CD4-positive, alpha-beta T cell treated with Interferon alpha-2 for 1 hour (primary cell): ENCODE results near the gene NOTCH1.

Source experiments
- DNase-seq, 2 donors: peaks; one replicate each; pipeline ENCODE4 v3.0.0-alpha.2; 2020 to 2022

The NOTCH1 gene

GRCh38 chr9:136484153-136485048 is 61.4 kb downstream of the NOTCH1 start:
- no peak for DNase-seq

- peak; percentile 95 to 96 for DNase-seq
These were observed 62.2 kb downstream of the NOTCH1 start for GRCh38 chr9:136483589-136484152.

DNA sequence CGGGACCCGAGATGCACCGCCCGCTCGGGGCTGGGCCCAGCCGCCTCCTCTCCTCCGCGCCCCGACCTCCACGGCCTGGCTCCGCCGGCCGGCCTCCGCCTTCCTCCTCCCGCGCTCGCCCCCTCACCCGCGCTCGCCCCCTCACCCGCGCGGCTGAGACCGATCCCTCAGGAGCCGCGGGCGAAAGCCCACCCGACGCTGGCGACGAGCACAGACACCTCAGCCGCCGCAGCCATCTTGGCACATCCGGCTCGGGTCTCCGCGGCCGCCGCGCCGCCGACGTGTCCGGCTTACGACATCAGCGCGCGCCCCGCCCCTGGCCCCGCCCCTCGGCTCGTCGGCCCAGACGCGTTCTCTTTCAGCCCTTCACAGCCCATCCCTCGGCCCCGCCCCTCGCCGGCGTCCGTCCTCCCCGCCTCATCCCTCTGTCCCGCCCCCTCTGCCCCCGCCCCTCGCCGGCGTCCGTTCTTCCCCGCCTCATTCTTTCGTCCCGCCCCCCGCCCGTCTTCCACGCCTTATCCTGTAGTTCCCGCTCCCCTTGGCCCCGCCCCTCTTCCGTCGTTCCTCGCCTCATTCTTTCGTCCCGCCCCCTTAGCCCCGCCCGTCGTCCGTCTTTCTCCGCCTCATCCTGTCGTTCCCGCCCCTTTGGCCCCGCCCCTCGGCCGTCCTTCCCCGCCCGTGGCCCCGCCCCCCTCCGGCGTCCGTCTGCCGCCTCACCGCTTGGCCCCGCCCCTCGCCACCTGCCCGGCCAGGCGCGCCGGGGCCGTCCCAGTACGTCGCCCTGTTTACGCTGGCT is 62.9 kb downstream of the NOTCH1 start, which contains the start of gene SEC16A:
SEC16A (minus strand) TSS at position 248 of the 796 bp plus-strand sequence. CDS start 5,425 bp downstream, outside the sequence.
- DNase-seq = peak; percentile 99

- peak; percentile 74 to 76 for DNase-seq
These were observed 63.6 kb downstream of the NOTCH1 start for GRCh38 chr9:136482046-136482792.

DNA sequence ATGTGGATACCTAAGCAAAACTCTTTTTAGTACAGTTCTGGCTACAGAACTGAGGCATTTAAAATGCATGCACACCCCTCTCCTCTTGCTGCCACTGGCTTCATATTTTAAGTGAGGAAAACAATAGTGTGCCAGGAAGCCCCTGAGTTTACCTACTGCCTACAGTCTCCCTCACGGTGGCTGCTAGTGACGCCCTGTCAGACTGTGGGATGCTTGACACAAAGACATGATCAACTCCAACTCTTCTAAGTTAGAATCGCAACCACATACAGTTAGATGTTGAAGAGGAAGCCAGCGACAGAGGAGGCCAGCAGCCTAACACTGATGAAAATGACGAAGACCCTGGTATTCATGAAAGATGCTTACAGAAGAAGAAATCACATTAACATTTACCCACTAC is 64.3 kb downstream of the NOTCH1 start:
- no peak for DNase-seq

DNA sequence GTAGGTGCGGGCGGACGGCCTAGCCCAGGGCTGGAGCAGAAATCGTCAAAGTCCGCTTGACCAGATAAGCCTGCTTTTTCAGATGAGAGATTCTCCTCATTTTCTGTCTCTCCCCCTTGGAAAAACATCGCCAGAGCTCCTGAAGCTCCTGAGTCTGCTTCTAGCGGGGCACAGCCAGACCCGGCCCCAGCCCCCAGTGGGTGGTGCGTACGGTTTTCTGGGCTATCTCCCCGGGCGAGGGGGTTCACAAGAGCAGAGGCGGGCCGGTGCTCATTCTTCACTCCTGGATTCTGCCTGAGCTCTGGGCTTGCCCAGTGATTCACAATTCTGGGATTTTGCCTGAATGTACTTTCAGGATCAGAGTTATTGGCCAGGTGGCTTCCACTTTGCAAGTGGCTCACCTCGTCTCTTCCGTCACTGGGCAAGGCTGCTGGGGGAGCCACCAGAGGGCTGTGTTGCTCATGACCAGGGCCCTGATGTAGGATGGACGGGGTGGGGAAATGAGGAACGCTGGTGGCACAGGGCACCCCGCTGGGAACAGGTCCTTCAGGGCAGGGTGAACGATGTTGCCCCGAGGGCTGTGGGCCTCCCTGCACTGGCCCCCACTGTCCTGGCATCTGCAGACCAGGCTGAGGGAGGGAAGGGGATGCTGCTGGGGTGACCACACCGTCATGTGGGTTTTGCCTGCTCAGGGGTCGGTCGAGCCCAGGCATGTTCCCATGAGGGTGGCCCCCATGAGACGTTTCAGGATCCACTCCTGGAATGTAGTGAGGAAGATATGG is 69.3 kb downstream of the NOTCH1 start:
- DNase-seq = no peak

GRCh38 chr9:136474974-136475865 is 70.6 kb downstream of the NOTCH1 start:
- no peak for DNase-seq

DNA sequence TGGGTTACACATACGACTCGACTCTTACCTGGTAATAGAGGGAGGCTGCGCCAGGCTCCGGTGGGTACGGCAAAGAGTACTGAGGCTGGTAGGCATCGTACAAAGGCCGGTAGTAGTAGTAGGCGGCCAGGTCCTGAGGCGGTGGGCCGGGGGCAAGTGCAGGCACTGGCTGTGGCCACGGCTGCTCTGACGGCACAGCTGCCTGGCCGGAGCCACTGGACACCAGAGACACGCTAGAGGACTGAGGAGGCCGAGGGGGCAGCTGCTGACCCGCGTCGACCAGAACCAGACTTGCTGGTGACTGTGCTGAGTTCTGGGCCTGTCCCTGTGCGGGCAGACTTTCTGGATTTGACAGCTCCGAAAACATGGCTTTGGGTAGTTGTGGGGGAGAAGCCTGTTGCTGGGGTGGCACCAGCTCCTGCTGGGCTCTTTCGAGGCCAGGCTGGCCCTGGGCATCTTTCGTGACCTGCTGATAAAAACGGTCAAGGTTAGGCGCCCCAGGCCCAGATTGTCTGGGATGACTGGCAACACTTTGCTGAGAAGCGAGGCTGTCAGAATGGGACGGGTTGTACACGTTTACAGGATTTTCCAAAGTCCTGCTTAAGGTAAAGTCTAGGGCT is 71.7 kb downstream of the NOTCH1 start:
- DNase-seq = no peak

- DNase-seq = no peak
These were observed 72.5 kb downstream of the NOTCH1 start for GRCh38 chr9:136473354-136473721.

- DNase-seq = no peak
These were observed 73.1 kb downstream of the NOTCH1 start for GRCh38 chr9:136472640-136473353.

DNA sequence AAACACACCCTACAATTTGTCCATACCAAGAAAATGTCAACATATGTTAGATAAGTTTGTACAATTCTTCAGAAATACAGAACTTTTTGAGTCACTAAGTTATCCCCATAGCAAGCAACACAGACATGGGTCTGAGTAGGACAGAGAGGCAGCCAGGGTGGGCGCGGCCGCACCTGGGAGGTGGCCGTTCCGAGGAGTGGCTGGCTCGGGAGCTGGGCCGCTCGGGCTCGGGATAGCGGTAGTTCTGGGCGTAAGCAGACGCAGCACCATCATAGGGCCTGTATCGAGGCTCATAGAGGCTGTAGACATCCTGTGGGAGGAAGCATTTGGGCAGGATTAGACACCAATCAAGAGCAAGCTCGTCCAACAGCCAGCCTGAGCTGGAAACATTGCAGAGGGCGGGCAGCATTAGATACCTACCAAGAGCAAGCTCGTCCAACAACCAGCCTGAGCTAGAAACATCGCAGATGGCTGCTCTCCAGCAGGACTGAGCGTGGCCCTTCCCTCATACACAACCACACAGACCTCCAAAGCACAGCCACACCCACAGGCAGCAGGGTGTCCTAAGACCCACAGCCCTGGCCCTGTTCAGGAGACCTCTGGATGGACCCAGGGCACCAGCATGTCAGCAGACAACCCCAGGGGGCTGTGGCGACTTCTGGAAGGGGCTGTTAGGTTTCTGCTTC is 73.9 kb downstream of the NOTCH1 start:
- no peak for DNase-seq

- DNase-seq = no peak
These were observed 74.9 kb downstream of the NOTCH1 start for GRCh38 chr9:136470792-136471469.

GRCh38 chr9:136470356-136470755 is 75.5 kb downstream of the NOTCH1 start:
- DNase-seq = no peak

DNA sequence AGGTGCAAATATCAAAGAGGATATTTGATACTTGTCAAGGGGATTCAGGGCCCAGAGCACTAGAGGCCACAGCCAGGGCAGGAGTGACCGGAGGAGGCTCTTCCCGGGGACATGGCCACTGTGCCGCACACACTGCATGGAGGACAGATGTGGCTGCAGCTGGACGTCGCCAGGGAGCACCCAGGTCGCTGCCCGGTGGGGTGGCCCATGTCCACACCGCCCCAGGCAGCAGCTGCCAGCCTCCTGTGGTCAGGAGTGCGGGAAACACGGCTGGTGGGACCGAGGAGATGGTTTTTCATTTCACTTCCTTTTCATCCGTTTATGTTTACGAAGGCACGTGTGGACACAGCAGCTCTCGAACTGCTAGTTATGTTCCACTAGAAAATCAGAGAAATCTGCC is 78.1 kb downstream of the NOTCH1 start:
- DNase-seq = no peak

DNA sequence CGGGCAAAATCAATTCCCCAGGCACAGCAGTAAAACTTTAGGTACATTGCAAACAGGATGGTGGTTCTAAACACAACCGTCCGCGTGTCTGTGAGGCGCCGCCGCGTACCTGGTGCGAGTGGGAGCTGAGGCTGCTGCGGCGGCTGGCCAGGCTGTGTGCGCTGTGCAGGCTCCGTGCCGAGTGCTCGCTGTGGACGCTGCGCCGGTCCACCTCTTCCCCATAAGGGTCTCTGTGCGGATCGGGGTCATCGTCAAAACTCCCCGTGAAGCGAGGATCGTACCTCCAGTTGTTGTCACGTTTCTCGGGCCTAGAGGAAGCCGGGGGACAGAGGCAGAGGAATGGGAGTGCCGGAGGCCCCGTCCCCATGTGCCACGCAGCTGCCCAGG is 79.7 kb downstream of the NOTCH1 start:
- no peak for DNase-seq

DNA sequence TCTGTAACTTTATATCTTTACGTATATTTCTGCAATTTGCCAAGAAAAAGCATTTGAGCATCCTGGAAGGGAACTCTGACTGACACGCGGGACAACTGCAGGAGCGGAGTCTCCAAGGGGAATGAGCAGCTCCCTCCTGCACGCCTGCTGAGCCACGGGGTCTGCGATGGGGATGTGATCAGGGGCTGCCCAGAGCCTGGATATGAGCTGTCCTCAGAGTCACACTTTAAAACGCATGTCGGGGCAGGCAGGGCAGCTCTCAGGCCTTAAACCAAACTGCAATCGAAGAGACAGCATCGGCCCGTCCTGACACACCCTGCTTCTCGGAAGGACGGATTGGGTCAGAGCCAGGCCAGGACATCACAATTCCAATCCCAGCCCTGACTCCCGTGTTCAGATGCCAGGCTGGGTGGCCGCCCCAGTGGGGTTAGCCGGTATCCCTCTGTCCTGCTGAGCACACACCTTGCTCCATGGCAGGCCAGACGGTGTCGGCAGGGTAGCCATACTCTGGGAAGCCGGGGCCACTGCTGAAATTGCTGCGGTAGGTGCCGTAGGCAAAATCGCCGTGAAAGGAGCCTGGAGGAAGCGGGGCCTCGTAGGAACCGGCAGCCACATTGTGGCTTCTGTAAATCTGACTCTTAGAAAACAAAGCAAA is 80.2 kb downstream of the NOTCH1 start:
- DNase-seq = no peak

GRCh38 chr9:136464241-136464640 is 81.6 kb downstream of the NOTCH1 start:
- DNase-seq = no peak

GRCh38 chr9:136463578-136463977 is 82.3 kb downstream of the NOTCH1 start:
- DNase-seq = no peak
